K562 (cell line): ENCODE results near the gene METTL23. TPM values are rescaled to one million over a fixed set of nuclear protein-coding genes. Genes with fewer than 3 reads are reported as not detected.

Source experiments
- CCAR2 ChIP-seq: fragments of 200-400 bp; formaldehyde crosslinking; IDR thresholded peaks from 2 replicates; pipeline ENCODE4 v1.6.1; 2017; ENCODE audit warnings: mild to moderate bottlenecking, low read depth, low read length
- CHD7 ChIP-seq: fragments of 200-600 bp; sonication (generic); IDR thresholded peaks from one replicate; pipeline ENCODE4 v1.6.1; 2012; ENCODE audit warnings: mild to moderate bottlenecking, low read depth, low read length, inconsistent platforms
- CXXC5 ChIP-seq: fragments of 250-450 bp; sonication (Bioruptor Pico); IDR thresholded peaks from 2 replicates; pipeline ENCODE4 v1.8.0; 2022; ENCODE audit warnings: inconsistent platforms, mild to moderate bottlenecking, moderate library complexity
- ERF ChIP-seq: fragments of 450-650 bp; formaldehyde crosslinking; IDR thresholded peaks from 2 replicates; pipeline ENCODE4 v1.4.0; 2020; ENCODE audit warnings: mild to moderate bottlenecking, mixed read lengths
- KLF6 ChIP-seq: fragments of 250-450 bp; sonication (Bioruptor Pico); IDR thresholded peaks from 2 replicates; pipeline ENCODE4 v1.4.0; 2020; ENCODE audit warnings: mild to moderate bottlenecking, moderate library complexity, borderline replicate concordance
- SRSF9 ChIP-seq: fragments of 200-400 bp; formaldehyde crosslinking; IDR thresholded peaks from 2 replicates; pipeline ENCODE4 v1.6.1; 2017; ENCODE audit warnings: low read depth, low read length, borderline replicate concordance
- polyA plus RNA-seq, 8 experiments: library from polyadenylated mRNA; depleted of rRNA in 4 of 8; stranded (reverse) in 5 of 8; unstranded in 3 of 8; fragments of >200 nt; fragmentation: Nextera tagmentation in 2 of 8; fragmentation: Illumina TruSeq in 1 of 8; extraction: Ambion mirVana in 2 of 8; extraction: Trizol in 1 of 8; gene quantifications; 2 replicates each; pipeline versions ENCODE4 v1.2.1 to v1.2.3, GENCODE V29; 2011 to 2014; ENCODE audit warnings: inconsistent platforms in 1 of 8, missing spikeins in 1 of 8
- total RNA-seq, 7 experiments: library from RNA; depleted of rRNA in 6 of 7; stranded (reverse); fragments of >200 nt in 6 of 7; fragmentation: Illumina TruSeq in 2 of 7; extraction: Trizol in 2 of 7; gene quantifications; 2 replicates each; pipeline versions ENCODE4 v1.2.1 to v1.2.3, GENCODE V29; 2011 to 2021; ENCODE audit warnings: low replicate concordance in 1 of 7
- TF ChIP-seq, protein P1 (sequence below), 2 experiments: fragments of 450-650 bp; IDR thresholded peaks; 2 replicates each; pipeline ENCODE4 v1.6.1; 2018; ENCODE audit warnings: mild to moderate bottlenecking in 2 of 2, low read depth in 1 of 2; ENCODE audit not compliant: partially characterized antibody in 2 of 2
- TF ChIP-seq, protein P2 (sequence below): sonication (generic); formaldehyde crosslinking; IDR thresholded peaks from 2 replicates; pipeline ENCODE4 v1.8.0; 2022; ENCODE audit warnings: mild to moderate bottlenecking, missing genetic modification reagents

Gene METTL23
- total and polyA plus RNA-seq, 9 of the 15 experiments (the other 6 are each of a cell fraction or from before 2014, with no cell fraction given), result 29.4 to 67.3 (median 41.6) TPM

- TF ChIP-seq, protein P1, sequence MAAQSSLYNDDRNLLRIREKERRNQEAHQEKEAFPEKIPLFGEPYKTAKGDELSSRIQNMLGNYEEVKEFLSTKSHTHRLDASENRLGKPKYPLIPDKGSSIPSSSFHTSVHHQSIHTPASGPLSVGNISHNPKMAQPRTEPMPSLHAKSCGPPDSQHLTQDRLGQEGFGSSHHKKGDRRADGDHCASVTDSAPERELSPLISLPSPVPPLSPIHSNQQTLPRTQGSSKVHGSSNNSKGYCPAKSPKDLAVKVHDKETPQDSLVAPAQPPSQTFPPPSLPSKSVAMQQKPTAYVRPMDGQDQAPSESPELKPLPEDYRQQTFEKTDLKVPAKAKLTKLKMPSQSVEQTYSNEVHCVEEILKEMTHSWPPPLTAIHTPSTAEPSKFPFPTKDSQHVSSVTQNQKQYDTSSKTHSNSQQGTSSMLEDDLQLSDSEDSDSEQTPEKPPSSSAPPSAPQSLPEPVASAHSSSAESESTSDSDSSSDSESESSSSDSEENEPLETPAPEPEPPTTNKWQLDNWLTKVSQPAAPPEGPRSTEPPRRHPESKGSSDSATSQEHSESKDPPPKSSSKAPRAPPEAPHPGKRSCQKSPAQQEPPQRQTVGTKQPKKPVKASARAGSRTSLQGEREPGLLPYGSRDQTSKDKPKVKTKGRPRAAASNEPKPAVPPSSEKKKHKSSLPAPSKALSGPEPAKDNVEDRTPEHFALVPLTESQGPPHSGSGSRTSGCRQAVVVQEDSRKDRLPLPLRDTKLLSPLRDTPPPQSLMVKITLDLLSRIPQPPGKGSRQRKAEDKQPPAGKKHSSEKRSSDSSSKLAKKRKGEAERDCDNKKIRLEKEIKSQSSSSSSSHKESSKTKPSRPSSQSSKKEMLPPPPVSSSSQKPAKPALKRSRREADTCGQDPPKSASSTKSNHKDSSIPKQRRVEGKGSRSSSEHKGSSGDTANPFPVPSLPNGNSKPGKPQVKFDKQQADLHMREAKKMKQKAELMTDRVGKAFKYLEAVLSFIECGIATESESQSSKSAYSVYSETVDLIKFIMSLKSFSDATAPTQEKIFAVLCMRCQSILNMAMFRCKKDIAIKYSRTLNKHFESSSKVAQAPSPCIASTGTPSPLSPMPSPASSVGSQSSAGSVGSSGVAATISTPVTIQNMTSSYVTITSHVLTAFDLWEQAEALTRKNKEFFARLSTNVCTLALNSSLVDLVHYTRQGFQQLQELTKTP (IDR thresholded peaks at IDR 0.05; ENCODE audit: low read depth in 1 of 2, partially characterized antibody in 2 of 2), result peak; percentile 65 to 93
- TF ChIP-seq ERF (no peak), CXXC5 (CRISPR knock-in tag) (peak; percentile 56; the same call in 1 of the 2 replicates), SRSF9 (no peak), CCAR2 (no peak), KLF6 (CRISPR knock-in tag) (no peak), CHD7 (no peak)
- TF ChIP-seq, protein P2, sequence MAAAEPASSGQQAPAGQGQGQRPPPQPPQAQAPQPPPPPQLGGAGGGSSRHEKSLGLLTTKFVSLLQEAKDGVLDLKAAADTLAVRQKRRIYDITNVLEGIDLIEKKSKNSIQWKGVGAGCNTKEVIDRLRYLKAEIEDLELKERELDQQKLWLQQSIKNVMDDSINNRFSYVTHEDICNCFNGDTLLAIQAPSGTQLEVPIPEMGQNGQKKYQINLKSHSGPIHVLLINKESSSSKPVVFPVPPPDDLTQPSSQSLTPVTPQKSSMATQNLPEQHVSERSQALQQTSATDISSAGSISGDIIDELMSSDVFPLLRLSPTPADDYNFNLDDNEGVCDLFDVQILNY (CRISPR knock-in tag), result no peak
Observed at GRCh38 chr17:76697702-76698465, 28.8 kb upstream of the METTL23 start (continued).
